ENCODE data around the gene ITGB7.

Gene ITGB7

DNA sequence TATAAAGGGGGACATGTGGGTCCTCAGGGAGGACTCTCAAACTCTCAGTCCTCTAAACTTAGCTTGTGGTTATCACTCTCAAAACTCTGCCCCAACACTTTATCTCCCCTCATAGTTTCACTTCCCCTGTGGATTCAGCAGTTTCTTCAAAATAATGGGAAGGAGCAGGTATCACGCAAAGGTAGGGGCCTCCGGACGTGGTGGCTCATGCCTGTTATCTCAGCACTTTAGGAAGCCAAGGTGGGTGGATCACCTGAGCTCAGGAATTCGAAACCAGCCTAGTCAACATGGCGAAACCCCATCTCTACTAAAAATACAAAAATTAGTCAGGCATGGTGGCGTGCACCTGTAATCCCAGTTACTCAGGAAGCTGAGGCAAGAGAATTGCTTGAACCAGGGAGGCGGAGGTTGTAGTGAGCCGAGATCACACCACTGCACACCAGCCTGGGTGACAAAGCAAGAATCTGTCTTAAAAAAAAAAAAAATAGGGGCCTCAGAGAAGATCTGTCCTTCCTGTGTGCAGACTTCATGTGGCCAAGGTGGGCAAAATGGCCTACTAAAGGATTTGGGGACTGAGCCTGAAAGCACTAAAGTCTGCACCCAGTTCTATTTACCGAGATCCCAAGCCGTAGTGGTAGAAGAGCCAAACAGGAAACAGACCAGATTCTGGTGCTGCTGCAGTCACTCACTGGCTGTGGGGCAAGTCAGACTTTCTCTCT is 6.4 kb downstream of the ITGB7 start:
- no peak for DNase-seq (ENCODE audit: low spot score)
- WGBS, 2 donors (ENCODE audit: extremely low coverage in 2 of 2, insufficient read length in 2 of 2, insufficient replicate concordance in 1 of 2) = no CpG with 5 or more reads among the region's 10 CpGs
- no peak overlapping the region for H3K23ac ChIP-seq (ENCODE audit: low read depth, low read length, poor library complexity)
- no peak overlapping the region for H4K91ac ChIP-seq (ENCODE audit: low read depth, low read length, poor library complexity)
- H3K4me1 ChIP-seq (ENCODE audit: control insufficient read depth in 2 of 2, insufficient read depth in 1 of 2, low read depth in 1 of 2, low read length in 2 of 2) = peaks cover 2 to 10% of the 10 kb centered on the region in 2 donors
- H3K27ac ChIP-seq (replicated peaks; ENCODE audit: low read length) = no peak overlapping the region
- no peaks in the 10 kb centered on the region for H3K36me3 ChIP-seq (replicated peaks in 1 of 2; ENCODE audit: control insufficient read depth in 2 of 2, insufficient read depth in 2 of 2, low read length in 2 of 2)
- H3K4ac ChIP-seq (ENCODE audit: low read length) = no peak overlapping the region
- H2BK5ac ChIP-seq (ENCODE audit: low read length) = no peak overlapping the region
- no peak overlapping the region for H3K18ac ChIP-seq (ENCODE audit: low read length)
- no peak overlapping the region for H3K4me3 ChIP-seq (ENCODE audit: low read length in 2 of 2)
- no peak overlapping the region for H2BK120ac ChIP-seq (ENCODE audit: low read depth, low read length)
- H3K14ac ChIP-seq (ENCODE audit: low read length) = no peak overlapping the region
- H2BK15ac ChIP-seq (ENCODE audit: low read length) = no peak overlapping the region
- H4K8ac ChIP-seq (ENCODE audit: low read depth, low read length) = no peak overlapping the region
- H2AFZ ChIP-seq (ENCODE audit: low read length) = peak overlapping the region; percentile 68
- no peak overlapping the region for H3K4me2 ChIP-seq (ENCODE audit: insufficient read depth, low read length, poor library complexity, severe bottlenecking)
- no peaks in the 10 kb centered on the region for H3K9me3 ChIP-seq (replicated peaks in 1 of 2; ENCODE audit: control insufficient read depth in 2 of 2, insufficient read depth in 1 of 2, low read depth in 1 of 2, low read length in 2 of 2)
- no peak overlapping the region for H2BK12ac ChIP-seq (ENCODE audit: low read length)
- H3K27me3 ChIP-seq (ENCODE audit: control insufficient read depth in 3 of 3, insufficient read depth in 3 of 3, low read depth in 1 of 3, low read length in 3 of 3) = peaks cover 0 to 33% (median 28%) of the 10 kb centered on the region in 3 experiments
- no peak overlapping the region for H2AK5ac ChIP-seq (ENCODE audit: low read depth, low read length)
- H3K79me1 ChIP-seq (ENCODE audit: low read depth, low read length) = no peaks in the 10 kb centered on the region
- no peak overlapping the region for H3K9ac ChIP-seq (ENCODE audit: low read depth, low read length, poor library complexity)

DNA sequence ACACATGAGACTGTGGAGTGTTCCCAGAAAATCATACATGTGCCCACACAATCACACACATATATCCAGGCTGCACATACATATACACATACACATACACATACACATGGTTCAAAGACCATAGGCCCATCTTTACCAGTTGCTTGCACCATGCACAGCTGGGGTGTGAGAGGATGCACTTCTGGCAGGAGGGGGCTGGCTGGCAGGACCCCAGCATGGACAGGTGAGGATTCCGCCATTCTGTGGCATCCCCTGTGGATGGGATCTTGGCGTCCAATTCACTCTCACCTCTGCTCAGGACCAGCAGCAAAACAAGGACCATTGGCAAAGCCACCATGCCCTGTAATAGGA is 7.0 kb downstream of the ITGB7 start:
- no peak overlapping the region for H4K91ac ChIP-seq (ENCODE audit: low read depth, low read length, poor library complexity)
- WGBS, 2 donors (ENCODE audit: extremely low coverage in 2 of 2, insufficient read length in 2 of 2, insufficient replicate concordance in 1 of 2) = no CpG with 5 or more reads among the region's 2 CpGs
- H2BK15ac ChIP-seq (ENCODE audit: low read length) = no peak overlapping the region
- no peaks in the 10 kb centered on the region for H3K79me1 ChIP-seq (ENCODE audit: low read depth, low read length)
- no peak overlapping the region for H3K14ac ChIP-seq (ENCODE audit: low read length)
- no peak overlapping the region for H3K23ac ChIP-seq (ENCODE audit: low read depth, low read length, poor library complexity)
- H4K8ac ChIP-seq (ENCODE audit: low read depth, low read length) = no peak overlapping the region
- no peak overlapping the region for H2AK5ac ChIP-seq (ENCODE audit: low read depth, low read length)
- H3K9me3 ChIP-seq (replicated peaks in 1 of 2; ENCODE audit: control insufficient read depth in 2 of 2, insufficient read depth in 1 of 2, low read depth in 1 of 2, low read length in 2 of 2) = no peaks in the 10 kb centered on the region
- no peak overlapping the region for H3K9ac ChIP-seq (ENCODE audit: low read depth, low read length, poor library complexity)
- no peak overlapping the region for H3K27ac ChIP-seq (replicated peaks; ENCODE audit: low read length)
- DNase-seq (ENCODE audit: low spot score) = no peak
- H2AFZ ChIP-seq (ENCODE audit: low read length) = no peak overlapping the region
- no peak overlapping the region for H2BK120ac ChIP-seq (ENCODE audit: low read depth, low read length)
- H3K4me2 ChIP-seq (ENCODE audit: insufficient read depth, low read length, poor library complexity, severe bottlenecking) = no peak overlapping the region
- no peak overlapping the region for H3K18ac ChIP-seq (ENCODE audit: low read length)
- H3K4me3 ChIP-seq (ENCODE audit: low read length in 2 of 2) = no peak overlapping the region
- H3K27me3 ChIP-seq (ENCODE audit: control insufficient read depth in 3 of 3, insufficient read depth in 3 of 3, low read depth in 1 of 3, low read length in 3 of 3) = peaks cover 0 to 31% (median 31%) of the 10 kb centered on the region in 3 experiments
- peaks cover 2 to 10% of the 10 kb centered on the region in 2 donors for H3K4me1 ChIP-seq (ENCODE audit: control insufficient read depth in 2 of 2, insufficient read depth in 1 of 2, low read depth in 1 of 2, low read length in 2 of 2)
- H3K4ac ChIP-seq (ENCODE audit: low read length) = no peak overlapping the region
- no peaks in the 10 kb centered on the region for H3K36me3 ChIP-seq (replicated peaks in 1 of 2; ENCODE audit: control insufficient read depth in 2 of 2, insufficient read depth in 2 of 2, low read length in 2 of 2)
- H2BK12ac ChIP-seq (ENCODE audit: low read length) = no peak overlapping the region
- H2BK5ac ChIP-seq (ENCODE audit: low read length) = no peak overlapping the region

DNA sequence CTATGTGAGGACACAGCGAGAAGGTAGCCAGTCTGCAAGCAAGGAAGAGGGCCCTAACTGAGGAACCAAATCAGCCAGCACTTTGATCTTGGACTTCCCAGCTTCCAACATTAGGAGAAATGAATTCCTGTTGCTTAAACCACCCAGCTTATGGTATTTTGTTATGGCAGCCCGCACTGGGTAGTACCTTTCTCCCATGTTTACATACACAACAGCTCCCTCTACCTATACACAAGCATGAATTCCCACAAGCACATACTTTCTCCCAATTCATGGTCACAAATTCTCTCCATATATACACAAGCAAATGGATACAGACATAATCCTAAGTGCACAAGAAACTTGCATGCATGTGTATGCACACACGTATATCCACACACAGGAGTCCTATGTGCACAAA is 7.4 kb downstream of the ITGB7 start:
- Histone ChIP-seq H2BK5ac (ENCODE audit: low read length) (no peak overlapping the region), H2BK12ac (ENCODE audit: low read length) (no peak overlapping the region), H3K14ac (ENCODE audit: low read length) (no peak overlapping the region), H3K4me3 (ENCODE audit: low read length in 2 of 2) (no peak overlapping the region), H2AK5ac (ENCODE audit: low read depth, low read length) (no peak overlapping the region), H3K9ac (ENCODE audit: low read depth, low read length, poor library complexity) (no peak overlapping the region), H3K18ac (ENCODE audit: low read length) (no peak overlapping the region), H3K27ac (replicated peaks; ENCODE audit: low read length) (no peak overlapping the region), H2BK120ac (ENCODE audit: low read depth, low read length) (no peak overlapping the region), H3K4ac (ENCODE audit: low read length) (no peak overlapping the region), H3K4me1 (ENCODE audit: control insufficient read depth in 2 of 2, insufficient read depth in 1 of 2, low read depth in 1 of 2, low read length in 2 of 2) (peaks cover 2 to 10% of the 10 kb centered on the region in 2 donors), H2BK15ac (ENCODE audit: low read length) (no peak overlapping the region), H2AFZ (ENCODE audit: low read length) (no peak overlapping the region), H3K9me3 (replicated peaks in 1 of 2; ENCODE audit: control insufficient read depth in 2 of 2, insufficient read depth in 1 of 2, low read depth in 1 of 2, low read length in 2 of 2) (no peaks in the 10 kb centered on the region), H3K36me3 (replicated peaks in 1 of 2; ENCODE audit: control insufficient read depth in 2 of 2, insufficient read depth in 2 of 2, low read length in 2 of 2) (no peaks in the 10 kb centered on the region), H4K91ac (ENCODE audit: low read depth, low read length, poor library complexity) (no peak overlapping the region), H3K79me1 (ENCODE audit: low read depth, low read length) (no peaks in the 10 kb centered on the region), H3K4me2 (ENCODE audit: insufficient read depth, low read length, poor library complexity, severe bottlenecking) (no peak overlapping the region), H4K8ac (ENCODE audit: low read depth, low read length) (no peak overlapping the region), H3K27me3 (ENCODE audit: control insufficient read depth in 3 of 3, insufficient read depth in 3 of 3, low read depth in 1 of 3, low read length in 3 of 3) (peaks cover 0 to 31% (median 31%) of the 10 kb centered on the region in 3 experiments), H3K23ac (ENCODE audit: low read depth, low read length, poor library complexity) (no peak overlapping the region)
- no peak for DNase-seq (ENCODE audit: low spot score)
- no CpG with 5 or more reads among the region's 3 CpGs for WGBS, 2 donors (ENCODE audit: extremely low coverage in 2 of 2, insufficient read length in 2 of 2, insufficient replicate concordance in 1 of 2)

- Histone ChIP-seq H2BK5ac (ENCODE audit: low read length) (no peak overlapping the region), H3K14ac (ENCODE audit: low read length) (no peak overlapping the region), H3K79me1 (ENCODE audit: low read depth, low read length) (no peaks in the 10 kb centered on the region), H2BK120ac (ENCODE audit: low read depth, low read length) (no peak overlapping the region), H3K4me3 (ENCODE audit: low read length in 2 of 2) (peak overlapping the region in 1 of 2 donors; percentile 26), H3K27me3 (ENCODE audit: control insufficient read depth in 3 of 3, insufficient read depth in 3 of 3, low read depth in 1 of 3, low read length in 3 of 3) (peaks cover 0 to 34% (median 31%) of the 10 kb centered on the region in 3 experiments), H2BK12ac (ENCODE audit: low read length) (no peak overlapping the region), H4K8ac (ENCODE audit: low read depth, low read length) (no peak overlapping the region), H4K91ac (ENCODE audit: low read depth, low read length, poor library complexity) (no peak overlapping the region), H3K36me3 (replicated peaks in 1 of 2; ENCODE audit: control insufficient read depth in 2 of 2, insufficient read depth in 2 of 2, low read length in 2 of 2) (no peaks in the 10 kb centered on the region), H2AK5ac (ENCODE audit: low read depth, low read length) (no peak overlapping the region), H3K9me3 (replicated peaks in 1 of 2; ENCODE audit: control insufficient read depth in 2 of 2, insufficient read depth in 1 of 2, low read depth in 1 of 2, low read length in 2 of 2) (no peaks in the 10 kb centered on the region), H2BK15ac (ENCODE audit: low read length) (no peak overlapping the region), H2AFZ (ENCODE audit: low read length) (no peak overlapping the region), H3K9ac (ENCODE audit: low read depth, low read length, poor library complexity) (no peak overlapping the region), H3K4me2 (ENCODE audit: insufficient read depth, low read length, poor library complexity, severe bottlenecking) (no peak overlapping the region), H3K4ac (ENCODE audit: low read length) (no peak overlapping the region), H3K23ac (ENCODE audit: low read depth, low read length, poor library complexity) (no peak overlapping the region), H3K4me1 (ENCODE audit: control insufficient read depth in 2 of 2, insufficient read depth in 1 of 2, low read depth in 1 of 2, low read length in 2 of 2) (peaks cover 2 to 10% of the 10 kb centered on the region in 2 donors), H3K18ac (ENCODE audit: low read length) (no peak overlapping the region), H3K27ac (replicated peaks; ENCODE audit: low read length) (no peak overlapping the region)
- no peak for DNase-seq (ENCODE audit: low spot score)
- WGBS, 2 donors (ENCODE audit: extremely low coverage in 2 of 2, insufficient read length in 2 of 2, insufficient replicate concordance in 1 of 2) = no CpG with 5 or more reads among the region's 5 CpGs
Observed at GRCh38 chr12:53198486-53199110, 8.5 kb downstream of the ITGB7 start.

Measured in neuronal stem cell (in vitro differentiated cells).